PC-3 (cell line): ENCODE data around the gene HNRNPLL. TPM values are rescaled to one million over a fixed set of nuclear protein-coding genes. Genes with fewer than 3 reads are reported as not detected.

ENCODE experiments used
- ATAC-seq: fragments of 200-7000 bp; cut with Tn5 transposase; 2 replicates; pipeline ENCODE4 v1.9.1; 2020; ENCODE audit warnings: mild to moderate bottlenecking, moderate library complexity
- BruUV-seq: library from RNA; stranded (reverse); fragments of 400-500 nt; replicated peaks from 2 replicates; lab custom pipeline; 2021; lab: Mats Ljungman, UMichigan
- CTCF ChIA-PET: fragments of 300-600 bp; sonication (Branson Sonifier 250); formaldehyde crosslinking; loops from one replicate; lab custom pipeline; 2022; ENCODE audit warnings: antibody characterized with exemption; lab: Charles Lee
- POLR2A ChIA-PET: fragments of 300-600 bp; sonication (Branson Sonifier 250); formaldehyde crosslinking; loops from one replicate; lab custom pipeline; 2022; ENCODE audit warnings: antibody characterized with exemption; ENCODE audit not compliant: unreplicated experiment; lab: Charles Lee
- DNase-seq: peaks from one replicate; pipeline ENCODE4 v3.0.0-alpha.2; 2015
- H2AFZ ChIP-seq: fragments of 300-600 bp; sonication (generic); 2 replicates; pipeline ENCODE4 v1.6.0; 2016; ENCODE audit warnings: antibody characterized with exemption, low read length
- H3F3A ChIP-seq: fragments of 300-600 bp; sonication (generic); one replicate; pipeline ENCODE4 v1.6.0; 2017; ENCODE audit warnings: antibody characterized with exemption, low read length, control low read depth, mild to moderate bottlenecking; ENCODE audit not compliant: unreplicated experiment
- H3K27ac ChIP-seq: fragments of 300-600 bp; sonication (generic); 2 replicates; pipeline ENCODE4 v1.5.1; 2016; ENCODE audit warnings: mild to moderate bottlenecking, low read length
- H3K27me3 ChIP-seq: fragments of 300-600 bp; sonication (generic); 2 replicates; pipeline ENCODE4 v1.6.1; 2016; ENCODE audit warnings: low read length, mixed read lengths
- H3K36me3 ChIP-seq: fragments of 300-600 bp; sonication (generic); 2 replicates; pipeline ENCODE4 v1.6.1; 2016; ENCODE audit warnings: low read depth, mixed run types, low read length, mixed read lengths
- H3K4me1 ChIP-seq: fragments of 300-600 bp; sonication (generic); 2 replicates; pipeline ENCODE4 v1.5.1; 2016; ENCODE audit warnings: low read length; ENCODE audit not compliant: insufficient read depth
- H3K4me2 ChIP-seq: fragments of 300-600 bp; sonication (generic); 2 replicates; pipeline ENCODE4 v1.6.0; 2016; ENCODE audit warnings: low read length
- H3K4me3 ChIP-seq: fragments of 300-600 bp; sonication (generic); 2 replicates; pipeline ENCODE4 v1.5.1; 2016; ENCODE audit warnings: mild to moderate bottlenecking, low read length, mixed read lengths
- H3K79me2 ChIP-seq: fragments of 300-600 bp; sonication (generic); 2 replicates; pipeline ENCODE4 v1.6.1; 2017; ENCODE audit warnings: low read length, mixed read lengths
- H3K9ac ChIP-seq: fragments of 300-600 bp; sonication (generic); 2 replicates; pipeline ENCODE4 v1.6.0; 2016; ENCODE audit warnings: mild to moderate bottlenecking, low read length
- H3K9me2 ChIP-seq: fragments of 300-600 bp; sonication (generic); replicated peaks from 2 replicates; pipeline ENCODE4 v1.6.1; 2016; ENCODE audit warnings: mixed run types, low read length, mixed read lengths
- H3K9me3 ChIP-seq: fragments of 300-600 bp; sonication (generic); 2 replicates; pipeline ENCODE4 v1.6.1; 2016; ENCODE audit warnings: low read length, mixed read lengths
- H4K20me1 ChIP-seq: fragments of 300-600 bp; sonication (generic); 2 replicates; pipeline ENCODE4 v1.6.1; 2016; ENCODE audit warnings: low read length, mixed read lengths
- CTCF ChIP-seq: fragments of 300-600 bp; sonication (generic); conservative IDR thresholded peaks from 2 replicates; pipeline ENCODE4 v1.5.1; 2017; ENCODE audit warnings: antibody characterized with exemption, low read depth, mild to moderate bottlenecking, low read length
- EZH2 ChIP-seq: fragments of 300-600 bp; sonication (generic); IDR thresholded peaks from one replicate; pipeline ENCODE4 v1.6.1; 2017; ENCODE audit warnings: antibody characterized with exemption, mild to moderate bottlenecking, low read length; ENCODE audit not compliant: unreplicated experiment
- EZH2phosphoT487 ChIP-seq: fragments of 300-600 bp; sonication (generic); IDR thresholded peaks from 2 replicates; pipeline ENCODE4 v1.6.1; 2018; ENCODE audit warnings: mild to moderate bottlenecking, antibody characterized with exemption, low read length, borderline replicate concordance
- intact Hi-C: fragments of 100-400 bp; cut with micrococcal nuclease; formaldehyde crosslinking; loops from 2 replicates; pipeline ENCODE4 v1.9.0; 2023
- total RNA-seq: library from RNA; depleted of rRNA; stranded (reverse); fragments of >200 nt; gene quantifications from 2 replicates; pipeline ENCODE4 v1.2.3, GENCODE V29; 2014

HNRNPLL gene
- total RNA-seq, 1 experiment from 2014 or later = 30.1 TPM

- Histone ChIP-seq H3K9me2 (no peaks in the 10 kb centered on the region), H3K79me2 (no peaks in the 10 kb centered on the region), H4K20me1 (no peaks in the 10 kb centered on the region), H2AFZ (no peak overlapping the region), H3F3A (peaks cover 3% of the 10 kb centered on the region), H3K4me1 (peaks cover 16% of the 10 kb centered on the region), H3K9ac (no peak overlapping the region), H3K4me3 (no peak overlapping the region), H3K27me3 (no peaks in the 10 kb centered on the region), H3K27ac (no peak overlapping the region), H3K36me3 (peaks cover 5% of the 10 kb centered on the region; the same call in 1 of the 2 replicates), H3K9me3 (no peaks in the 10 kb centered on the region), H3K4me2 (0 out of 2 replicates have a peak overlapping the region, but pooled peaks have one; percentile 2)
- POLR2A ChIA-PET = no interaction called here
- DNase-seq = peak; percentile 74
- intact Hi-C loops = no loop called here
- TF ChIP-seq CTCF (no peak), EZH2phosphoT487 (no peak), EZH2 (no peak)
- peak; percentile 87 for ATAC-seq
- no TSS peak for BruUV-seq
- CTCF ChIA-PET = no interaction called here
These were observed 23.9 kb downstream of the HNRNPLL start for GRCh38 chr2:38578832-38579231.

- no peak overlapping the region for H2AFZ ChIP-seq
- ATAC-seq (no peak), DNase-seq (no peak)
- peaks cover 20% of the 10 kb centered on the region for H3K36me3 ChIP-seq
- no peaks in the 10 kb centered on the region for H3K79me2 ChIP-seq
- ChIA-PET POLR2A (no interaction called here), CTCF (no interaction called here)
- intact Hi-C loops = no loop called here
- peaks cover 10% of the 10 kb centered on the region for H3K4me1 ChIP-seq
- H3K27ac ChIP-seq = no peak overlapping the region
- no peaks in the 10 kb centered on the region for H3K9me2 ChIP-seq
- TF ChIP-seq CTCF (no peak), EZH2phosphoT487 (no peak), EZH2 (no peak)
- no peaks in the 10 kb centered on the region for H3K9me3 ChIP-seq
- no peaks in the 10 kb centered on the region for H4K20me1 ChIP-seq
- H3K27me3 ChIP-seq = no peaks in the 10 kb centered on the region
- no peak overlapping the region for H3K4me2 ChIP-seq
- no TSS peak for BruUV-seq
- no peak overlapping the region for H3K4me3 ChIP-seq
- H3F3A ChIP-seq = no peaks in the 10 kb centered on the region
- H3K9ac ChIP-seq = no peak overlapping the region
These were observed 28.4 kb downstream of the HNRNPLL start for GRCh38 chr2:38574278-38574677.

- Histone ChIP-seq H3F3A (no peaks in the 10 kb centered on the region), H3K27ac (no peak overlapping the region), H3K9me3 (no peaks in the 10 kb centered on the region), H3K79me2 (no peaks in the 10 kb centered on the region), H3K4me1 (no peaks in the 10 kb centered on the region), H3K4me3 (no peak overlapping the region), H3K36me3 (peaks cover 38% of the 10 kb centered on the region), H2AFZ (no peak overlapping the region), H4K20me1 (no peaks in the 10 kb centered on the region), H3K9me2 (no peaks in the 10 kb centered on the region), H3K4me2 (no peak overlapping the region), H3K9ac (no peak overlapping the region), H3K27me3 (no peaks in the 10 kb centered on the region)
- POLR2A ChIA-PET = no interaction called here
- CTCF ChIA-PET = no interaction called here
- intact Hi-C loops = no loop called here
- no TSS peak for BruUV-seq
- DNase-seq (no peak), ATAC-seq (no peak)
- TF ChIP-seq CTCF (no peak), EZH2 (no peak), EZH2phosphoT487 (no peak)
These were observed 30.6 kb downstream of the HNRNPLL start for GRCh38 chr2:38572167-38572566.
